ENCODE data around the gene SRSF3.
"Not testable (repeated sequence)": the region's sequence is repeated elsewhere in the genome, so short reads cannot be mapped to it uniquely, and the experiment has no call there.

SRSF3 gene

DNA sequence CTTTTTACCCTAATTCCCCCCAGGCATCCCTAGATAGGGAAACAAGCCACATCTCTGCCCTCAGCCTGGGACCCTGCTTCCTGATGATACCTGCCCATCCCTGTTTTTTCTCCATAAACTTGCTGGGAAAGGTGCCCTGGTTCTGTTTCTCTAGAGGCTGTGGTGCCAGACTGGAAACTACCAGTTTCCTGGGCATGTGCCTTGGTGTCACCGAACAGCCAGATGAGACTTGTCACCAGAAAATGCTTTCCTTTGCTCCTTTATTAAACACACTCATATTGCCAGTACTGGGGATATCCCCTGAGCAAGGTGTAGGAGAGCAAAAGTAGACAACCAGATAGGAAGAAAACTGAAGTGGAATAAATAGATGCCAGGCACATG is 16.8 kb downstream of the SRSF3 start (continued):
- TF ChIP-seq GLIS2 (tag by site-specific recombination; IDR thresholded peaks at IDR 0.05) (no peak), ZNF529 (tag by site-specific recombination; IDR thresholded peaks at IDR 0.05; ENCODE audit: insufficient replicate concordance) (no peak), ZNF544 (tag by site-specific recombination; IDR thresholded peaks at IDR 0.05) (no peak), ZNF701 (tag by site-specific recombination; IDR thresholded peaks at IDR 0.05) (no peak)

DNA sequence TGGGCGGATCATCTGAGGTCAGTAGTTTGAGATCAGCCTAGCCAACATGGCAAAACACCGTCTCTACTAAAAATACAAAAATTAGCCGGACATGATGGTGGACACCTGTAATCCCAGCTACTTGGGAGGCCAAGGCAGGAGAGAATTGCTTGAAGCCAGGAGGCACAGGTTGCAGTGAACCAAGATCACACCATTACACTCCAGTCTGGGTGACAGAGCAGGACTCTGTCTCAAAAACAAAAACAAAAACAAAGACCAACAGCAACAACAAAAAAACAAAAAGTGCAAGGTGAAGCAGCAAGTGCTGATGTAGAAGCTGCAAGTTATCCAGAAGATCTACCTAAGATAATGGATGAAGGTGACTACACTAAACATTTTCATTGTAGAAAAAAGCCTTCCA is 17.5 kb downstream of the SRSF3 start:
- H3K4me3 ChIP-seq (ENCODE audit: low read depth, low read length); H3K9me3 ChIP-seq (ENCODE audit: control insufficient read depth, insufficient read depth, low read depth, low read length); H3K4me1 ChIP-seq (ENCODE audit: control insufficient read depth, insufficient read depth, low read length); H3K27ac ChIP-seq (ENCODE audit: extremely low read depth, low read depth, low read length): not testable (repeated sequence)
- TF ChIP-seq GLIS1 (tag by site-specific recombination; IDR thresholded peaks at IDR 0.05) (0 out of 2 replicates have a peak, but pooled peaks have one; percentile 10), SP7 (tag by site-specific recombination; IDR thresholded peaks at IDR 0.05) (0 out of 2 replicates have a peak, but pooled peaks have one; percentile 12), SCRT2 (tag by site-specific recombination; IDR thresholded peaks at IDR 0.05) (peak; percentile 39; the same call in 1 of the 2 replicates), ZEB2 (tag by site-specific recombination; IDR thresholded peaks at IDR 0.05) (0 out of 2 replicates have a peak, but pooled peaks have one; percentile 30)
- peaks cover 33 to 67% of the 10 kb centered on the region in 2 experiments for H3K36me3 ChIP-seq (ENCODE audit: control insufficient read depth in 2 of 2, insufficient read depth in 1 of 2, low read length in 2 of 2)
- ChIA-PET CTCF (interaction anchor here (0.6 to 10.2 kb wide), 8 partner anchors 12 to 406 kb away, joined by 3 to 156 read pairs (median 6); no protein-coding TSS in a partner anchor), POLR2A (interaction anchor here (1.0 to 1.3 kb wide), 2 partner anchors 11 to 14 kb away, joined by 4 to 11 read pairs; no protein-coding TSS in a partner anchor)

DNA sequence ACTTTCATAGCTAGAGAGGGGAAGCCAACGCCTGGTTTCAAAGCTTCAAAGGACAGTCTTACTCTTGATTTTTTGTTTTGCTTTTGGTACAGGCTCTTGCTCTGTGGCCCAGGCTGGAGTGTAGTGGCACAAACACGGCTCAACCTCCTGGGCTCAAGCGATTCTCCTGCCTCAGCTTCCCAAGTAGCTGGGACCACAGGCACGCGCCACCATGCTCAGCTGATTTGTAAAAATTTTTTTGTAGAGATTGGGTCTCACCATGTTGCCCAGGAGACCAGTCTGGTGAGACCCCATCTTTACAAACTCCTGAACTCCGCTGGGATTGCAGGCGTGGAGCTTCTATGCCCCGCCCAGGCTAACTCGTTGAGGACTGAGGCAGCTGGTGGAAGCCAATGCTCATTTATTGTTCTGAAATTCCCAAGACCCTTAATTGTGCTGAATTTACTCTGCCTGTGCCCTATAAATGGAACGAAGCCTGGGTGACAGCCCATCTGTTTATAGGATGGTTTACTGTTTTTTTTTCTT is 18.0 kb downstream of the SRSF3 start:
- H3K4me3 ChIP-seq (ENCODE audit: low read depth, low read length) = no peak overlapping the region
- POLR2A ChIA-PET = interaction anchor here (1.0 to 1.3 kb wide), 2 partner anchors 11 to 14 kb away, joined by 4 to 11 read pairs; no protein-coding TSS in a partner anchor
- peaks cover 28 to 62% of the 10 kb centered on the region in 2 experiments for H3K36me3 ChIP-seq (ENCODE audit: control insufficient read depth in 2 of 2, insufficient read depth in 1 of 2, low read length in 2 of 2)
- H3K27ac ChIP-seq (ENCODE audit: extremely low read depth, low read depth, low read length) = no peak overlapping the region
- CTCF ChIA-PET = interaction anchor here (0.6 to 10.2 kb wide), 9 partner anchors 11 to 406 kb away, joined by 3 to 156 read pairs (median 5); no protein-coding TSS in a partner anchor
- no peaks in the 10 kb centered on the region for H3K9me3 ChIP-seq (ENCODE audit: control insufficient read depth, insufficient read depth, low read depth, low read length)
- no peaks in the 10 kb centered on the region for H3K4me1 ChIP-seq (ENCODE audit: control insufficient read depth, insufficient read depth, low read length)
- TF ChIP-seq, protein P1, sequence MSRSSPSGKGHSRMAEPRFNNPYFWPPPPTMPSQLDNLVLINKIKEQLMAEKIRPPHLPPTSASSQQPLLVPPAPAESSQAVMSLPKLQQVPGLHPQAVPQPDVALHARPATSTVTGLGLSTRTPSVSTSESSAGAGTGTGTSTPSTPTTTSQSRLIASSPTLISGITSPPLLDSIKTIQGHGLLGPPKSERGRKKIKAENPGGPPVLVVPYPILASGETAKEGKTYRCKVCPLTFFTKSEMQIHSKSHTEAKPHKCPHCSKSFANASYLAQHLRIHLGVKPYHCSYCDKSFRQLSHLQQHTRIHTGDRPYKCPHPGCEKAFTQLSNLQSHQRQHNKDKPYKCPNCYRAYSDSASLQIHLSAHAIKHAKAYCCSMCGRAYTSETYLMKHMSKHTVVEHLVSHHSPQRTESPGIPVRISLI (tag by site-specific recombination; IDR thresholded peaks at IDR 0.05) = 0 out of 2 replicates have a peak, but pooled peaks have one; percentile 47
- TF ChIP-seq ZNF626 (tag by site-specific recombination; IDR thresholded peaks at IDR 0.05) = no peak

GRCh38 chr6:36613200-36613995 is 19.2 kb downstream of the SRSF3 start:
- TF ChIP-seq ZNF561 (tag by site-specific recombination; IDR thresholded peaks at IDR 0.05; ENCODE audit: borderline replicate concordance) (no peak), ZNF664 (tag by site-specific recombination; IDR thresholded peaks at IDR 0.05) (peak; percentile 38; the same call in 1 of the 2 replicates), ZNF600 (tag by site-specific recombination; IDR thresholded peaks at IDR 0.05) (peak; percentile 89), ZNF416 (tag by site-specific recombination; IDR thresholded peaks at IDR 0.05) (no peak)
- TF ChIP-seq, protein P2, sequence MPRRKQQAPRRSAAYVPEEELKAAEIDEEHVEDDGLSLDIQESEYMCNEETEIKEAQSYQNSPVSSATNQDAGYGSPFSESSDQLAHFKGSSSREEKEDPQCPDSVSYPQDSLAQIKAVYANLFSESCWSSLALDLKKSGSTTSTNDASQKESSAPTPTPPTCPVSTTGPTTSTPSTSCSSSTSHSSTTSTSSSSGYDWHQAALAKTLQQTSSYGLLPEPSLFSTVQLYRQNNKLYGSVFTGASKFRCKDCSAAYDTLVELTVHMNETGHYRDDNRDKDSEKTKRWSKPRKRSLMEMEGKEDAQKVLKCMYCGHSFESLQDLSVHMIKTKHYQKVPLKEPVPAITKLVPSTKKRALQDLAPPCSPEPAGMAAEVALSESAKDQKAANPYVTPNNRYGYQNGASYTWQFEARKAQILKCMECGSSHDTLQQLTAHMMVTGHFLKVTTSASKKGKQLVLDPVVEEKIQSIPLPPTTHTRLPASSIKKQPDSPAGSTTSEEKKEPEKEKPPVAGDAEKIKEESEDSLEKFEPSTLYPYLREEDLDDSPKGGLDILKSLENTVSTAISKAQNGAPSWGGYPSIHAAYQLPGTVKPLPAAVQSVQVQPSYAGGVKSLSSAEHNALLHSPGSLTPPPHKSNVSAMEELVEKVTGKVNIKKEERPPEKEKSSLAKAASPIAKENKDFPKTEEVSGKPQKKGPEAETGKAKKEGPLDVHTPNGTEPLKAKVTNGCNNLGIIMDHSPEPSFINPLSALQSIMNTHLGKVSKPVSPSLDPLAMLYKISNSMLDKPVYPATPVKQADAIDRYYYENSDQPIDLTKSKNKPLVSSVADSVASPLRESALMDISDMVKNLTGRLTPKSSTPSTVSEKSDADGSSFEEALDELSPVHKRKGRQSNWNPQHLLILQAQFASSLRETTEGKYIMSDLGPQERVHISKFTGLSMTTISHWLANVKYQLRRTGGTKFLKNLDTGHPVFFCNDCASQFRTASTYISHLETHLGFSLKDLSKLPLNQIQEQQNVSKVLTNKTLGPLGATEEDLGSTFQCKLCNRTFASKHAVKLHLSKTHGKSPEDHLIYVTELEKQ (tag by site-specific recombination; IDR thresholded peaks at IDR 0.05; ENCODE audit: borderline replicate concordance) = no peak
- no peaks in the 10 kb centered on the region for H3K4me1 ChIP-seq (ENCODE audit: control insufficient read depth, insufficient read depth, low read length)
- peaks cover 18 to 50% of the 10 kb centered on the region in 2 experiments for H3K36me3 ChIP-seq (ENCODE audit: control insufficient read depth in 2 of 2, insufficient read depth in 1 of 2, low read length in 2 of 2)
- ChIA-PET CTCF (interaction anchor here (0.7 to 10.2 kb wide), 7 partner anchors 10 to 359 kb away, joined by 3 to 156 read pairs (median 5); no protein-coding TSS in a partner anchor), POLR2A (no interaction called here)
- H3K4me3 ChIP-seq (ENCODE audit: low read depth, low read length) = no peak overlapping the region
- no peak overlapping the region; the same call in 1 of the 2 replicates for H3K27ac ChIP-seq (ENCODE audit: extremely low read depth, low read depth, low read length)
- no peaks in the 10 kb centered on the region for H3K9me3 ChIP-seq (ENCODE audit: control insufficient read depth, insufficient read depth, low read depth, low read length)
